ENCODE data around the gene UACA.

Gene UACA

DNA sequence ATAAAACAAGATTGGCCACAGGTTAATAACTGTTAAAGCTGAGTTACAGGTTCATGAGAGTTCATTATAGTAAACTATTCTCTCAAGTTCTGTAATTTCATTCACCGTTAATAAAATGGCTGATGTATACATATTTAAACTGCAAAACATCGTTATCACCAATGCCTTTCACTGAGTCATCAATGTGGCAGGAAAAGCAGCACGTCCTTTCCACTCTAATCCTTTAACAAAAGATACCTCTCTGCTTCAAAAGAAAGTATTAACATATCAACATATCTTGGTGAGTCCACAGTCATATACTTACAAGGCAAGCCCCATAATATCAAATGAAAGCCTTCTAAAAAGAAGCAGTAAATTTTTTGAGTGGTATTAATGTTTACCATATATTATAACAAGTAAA is 54.5 kb downstream of the UACA start:
- no peak for DNase-seq

DNA sequence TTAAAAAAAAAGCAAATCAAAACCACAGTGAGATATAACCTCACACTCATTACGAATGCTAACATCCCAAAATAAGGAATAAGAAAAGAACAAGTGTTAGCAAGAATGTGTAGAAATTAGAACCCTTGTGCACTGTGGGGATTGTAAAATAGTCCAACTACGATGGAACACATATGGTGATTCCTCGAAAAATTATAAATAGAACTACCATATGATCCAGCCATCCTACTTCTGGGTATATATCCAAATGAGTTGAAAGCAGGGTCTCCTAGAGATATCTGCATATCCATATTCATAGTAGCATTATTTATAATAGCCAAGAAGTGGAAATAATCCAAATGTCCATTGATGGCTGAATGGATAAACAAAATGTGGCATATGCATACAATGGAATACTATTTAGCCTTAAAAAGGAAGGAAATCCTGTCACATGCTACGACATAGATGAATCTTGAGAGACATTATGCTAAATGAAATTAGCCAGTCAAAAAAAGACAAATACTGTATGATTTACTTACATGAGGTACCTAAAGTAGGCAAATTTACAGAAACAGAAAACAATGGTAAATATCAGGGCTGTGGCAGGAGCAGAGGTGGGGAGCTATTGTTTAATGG is 55.6 kb downstream of the UACA start:
- DNase-seq, result no peak

DNA sequence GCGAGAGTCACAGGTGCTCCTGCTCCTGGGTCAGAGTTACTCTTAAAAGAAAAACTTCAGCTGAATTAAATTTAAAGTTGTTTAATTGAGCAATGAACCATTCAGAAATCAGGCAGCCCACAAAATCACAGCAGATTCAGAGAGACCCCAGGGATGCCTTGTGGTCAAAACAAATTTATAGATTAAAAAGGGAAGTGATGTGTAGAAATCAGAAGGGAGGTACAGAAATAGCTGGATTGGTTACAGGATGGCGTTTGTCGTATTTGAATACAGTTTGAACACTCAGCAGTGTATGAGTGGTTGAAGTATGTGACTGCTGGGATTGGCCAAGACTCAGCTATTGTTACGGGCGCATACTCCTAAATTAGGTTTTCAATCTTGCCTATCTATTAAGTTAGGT is 58.6 kb downstream of the UACA start:
- DNase-seq, result no peak

DNA sequence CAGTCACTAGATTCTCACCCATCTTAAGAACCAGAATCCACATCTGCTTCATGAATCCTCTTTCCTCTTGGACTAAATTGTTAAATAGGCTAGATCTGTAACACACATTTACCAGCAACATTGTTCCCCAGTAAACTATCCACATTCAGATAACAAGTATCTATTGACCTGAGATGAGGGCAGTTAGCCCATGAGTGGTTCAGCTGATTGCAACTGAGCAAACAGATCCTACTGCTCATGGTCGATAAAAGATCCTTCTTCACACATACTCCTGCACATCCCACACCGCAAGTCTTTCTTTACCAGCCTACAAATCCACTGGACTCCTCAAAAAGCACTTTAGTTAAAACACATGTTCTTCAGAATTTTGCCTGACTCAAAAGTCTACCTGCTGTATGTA is 59.2 kb downstream of the UACA start:
- DNase-seq, result no peak

DNA sequence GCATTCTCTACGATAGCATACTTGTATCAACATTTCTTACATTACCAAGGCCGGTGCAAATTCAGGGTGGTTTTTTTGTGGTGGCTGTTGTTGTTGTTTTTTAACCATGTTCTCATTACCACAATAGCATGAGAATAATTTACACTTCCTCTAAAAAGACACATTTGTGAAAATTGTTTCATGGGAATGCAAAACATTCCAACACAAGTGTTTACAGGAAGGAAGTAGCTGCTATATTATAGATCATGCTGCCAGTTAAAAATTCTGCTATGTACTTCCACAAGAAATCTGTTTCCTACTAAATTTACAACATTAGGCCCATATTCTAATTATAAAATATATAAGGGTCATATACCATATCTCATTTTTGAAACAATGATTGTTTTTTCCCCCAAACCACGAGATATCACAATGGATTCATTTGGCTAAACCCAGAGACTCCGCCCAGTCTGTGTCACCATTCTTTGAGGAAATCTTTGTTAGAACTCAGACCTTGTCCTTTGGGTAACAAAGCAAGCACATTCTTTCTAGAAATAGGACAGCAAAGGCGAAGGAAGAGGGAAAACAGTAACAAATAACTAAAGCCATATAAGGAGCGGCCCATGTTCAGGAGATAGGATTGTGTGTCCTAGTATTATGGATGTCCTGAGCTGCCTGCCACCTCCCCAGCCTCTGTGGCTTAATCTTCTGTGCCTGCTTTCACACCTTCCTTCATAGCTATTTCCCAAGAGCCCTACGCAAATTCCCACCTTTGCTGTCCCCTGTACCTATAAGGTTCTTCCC is 60.1 kb downstream of the UACA start:
- DNase-seq, result no peak

DNA sequence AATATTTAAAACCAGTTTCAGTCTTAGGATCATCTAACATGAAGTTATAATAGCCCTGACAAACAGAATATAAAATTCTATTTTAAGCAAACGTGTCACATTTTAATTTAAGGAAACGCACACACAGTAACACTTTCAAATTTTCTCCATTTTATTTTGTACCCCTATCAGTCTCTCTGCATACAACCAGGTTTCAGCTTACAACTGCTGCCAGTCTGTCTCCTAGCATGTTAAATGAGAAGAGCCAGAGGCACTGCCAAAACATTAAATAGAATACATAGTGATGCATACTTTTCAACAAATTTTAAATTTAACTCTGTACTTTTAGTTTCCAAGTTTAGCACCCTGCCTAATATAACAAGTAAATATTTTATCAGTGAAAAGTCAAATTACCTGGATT is 60.8 kb downstream of the UACA start:
- DNase-seq, result no peak

DNA sequence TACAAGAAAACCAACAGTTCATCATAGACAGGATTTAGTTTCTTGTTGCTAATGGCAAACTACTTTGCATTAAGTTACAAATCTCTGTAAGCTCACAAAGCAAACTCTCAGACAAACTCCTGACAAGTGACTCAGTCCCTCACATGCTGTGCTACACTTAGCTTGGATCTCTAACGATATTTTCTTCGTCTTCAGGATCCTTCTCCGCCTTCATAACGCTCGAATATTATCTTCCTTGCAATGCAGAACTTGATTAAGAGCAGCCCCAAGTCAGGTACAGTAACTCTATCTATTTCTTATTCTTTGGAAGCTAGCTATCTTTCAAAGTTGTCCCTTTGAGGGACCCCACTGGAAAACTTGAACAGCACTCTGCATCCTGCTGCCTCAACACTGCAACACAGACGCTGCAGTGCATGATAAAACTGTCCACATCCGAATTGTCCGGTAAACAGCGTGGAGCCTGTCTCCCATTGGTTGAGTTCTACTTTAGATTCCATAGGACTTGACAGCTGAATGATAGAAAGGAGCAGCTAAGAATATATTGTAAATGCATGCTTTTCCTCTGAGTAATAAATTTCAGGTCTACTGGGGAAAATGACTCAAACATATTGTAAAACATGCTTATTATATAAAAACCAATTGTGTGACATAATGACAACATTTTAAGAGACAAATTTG is 61.3 kb downstream of the UACA start:
- no peak for DNase-seq

DNA sequence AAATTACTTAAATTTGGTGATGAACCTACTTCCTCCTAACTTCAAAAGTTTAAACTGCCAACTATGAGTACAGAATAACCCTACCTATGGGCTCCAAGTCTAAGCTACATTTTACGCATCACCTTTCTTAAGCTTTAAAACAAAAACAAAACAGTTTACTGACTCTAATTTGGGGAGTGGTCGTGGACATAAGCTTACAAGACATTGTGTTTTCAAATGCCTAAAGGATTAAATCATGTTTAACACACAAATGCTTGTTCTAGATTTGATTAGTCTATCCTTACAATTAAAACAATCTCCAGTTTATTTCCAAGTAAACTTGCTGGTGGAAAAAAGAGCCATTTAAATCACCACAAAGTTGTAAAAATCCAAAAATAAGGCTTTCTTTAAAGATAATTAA is 62.2 kb downstream of the UACA start:
- no peak for DNase-seq

DNA sequence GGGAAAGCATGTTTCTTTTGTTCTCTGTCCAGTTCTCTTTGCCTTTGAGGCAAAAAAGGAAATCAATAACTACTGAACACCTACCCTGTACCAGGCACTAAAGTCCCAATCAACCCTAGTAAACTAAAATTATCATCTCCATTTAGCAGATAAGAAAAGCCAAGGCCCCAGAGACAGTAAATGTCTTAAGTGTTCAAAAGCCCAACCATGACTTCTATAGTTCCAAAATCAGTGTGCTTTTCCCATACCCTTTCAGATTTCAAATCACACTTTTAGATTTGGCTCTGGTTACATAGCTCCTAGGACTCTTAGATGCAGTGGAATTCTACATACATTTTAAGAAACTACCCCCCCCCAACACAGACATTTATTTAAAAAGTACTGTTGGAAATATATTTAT is 63.5 kb downstream of the UACA start:
- DNase-seq, result no peak

DNA sequence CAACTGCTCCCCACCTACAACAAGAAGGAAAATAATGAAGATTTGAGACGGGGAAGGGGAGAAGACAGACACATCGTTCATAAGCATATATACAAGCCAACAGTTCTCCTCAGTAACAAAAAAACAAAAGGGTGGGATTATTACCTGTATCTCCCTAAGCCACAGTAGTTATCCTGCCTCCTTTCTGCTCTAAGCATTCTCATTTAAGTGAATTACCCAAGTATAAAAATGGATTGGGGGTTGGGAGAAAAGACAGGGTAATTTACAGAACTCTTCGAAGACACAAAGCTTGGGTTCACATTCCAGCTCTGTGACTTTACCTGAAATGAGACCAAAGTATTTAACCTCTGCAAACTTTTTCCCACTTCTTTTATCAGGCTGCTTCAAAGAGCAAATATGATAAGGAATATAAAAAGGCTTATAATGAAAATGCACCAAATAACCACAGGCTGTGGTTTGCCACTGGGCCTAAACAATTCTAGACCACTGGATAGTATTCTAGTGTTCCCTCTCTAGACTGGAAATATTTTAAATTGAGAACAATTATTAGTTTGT is 64.4 kb downstream of the UACA start:
- DNase-seq, result no peak

DNA sequence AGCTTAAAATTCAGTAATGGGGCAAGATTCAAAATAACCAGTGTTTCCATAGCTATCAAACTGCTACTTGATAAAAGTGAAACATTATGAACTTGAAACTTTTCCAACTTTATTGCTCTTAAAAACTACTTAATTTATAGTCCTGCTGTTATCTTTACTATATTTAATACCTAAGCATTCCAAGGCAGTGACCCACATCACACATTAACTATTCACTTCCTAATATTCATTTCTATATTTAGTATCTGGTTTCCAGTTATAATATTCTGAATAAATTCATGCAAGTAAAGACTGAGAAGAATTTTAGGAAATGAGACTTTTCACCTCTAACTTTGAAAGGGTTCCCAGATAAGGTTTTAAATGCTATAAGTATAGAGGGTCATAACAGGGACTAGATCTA is 64.9 kb downstream of the UACA start:
- DNase-seq, result no peak

DNA sequence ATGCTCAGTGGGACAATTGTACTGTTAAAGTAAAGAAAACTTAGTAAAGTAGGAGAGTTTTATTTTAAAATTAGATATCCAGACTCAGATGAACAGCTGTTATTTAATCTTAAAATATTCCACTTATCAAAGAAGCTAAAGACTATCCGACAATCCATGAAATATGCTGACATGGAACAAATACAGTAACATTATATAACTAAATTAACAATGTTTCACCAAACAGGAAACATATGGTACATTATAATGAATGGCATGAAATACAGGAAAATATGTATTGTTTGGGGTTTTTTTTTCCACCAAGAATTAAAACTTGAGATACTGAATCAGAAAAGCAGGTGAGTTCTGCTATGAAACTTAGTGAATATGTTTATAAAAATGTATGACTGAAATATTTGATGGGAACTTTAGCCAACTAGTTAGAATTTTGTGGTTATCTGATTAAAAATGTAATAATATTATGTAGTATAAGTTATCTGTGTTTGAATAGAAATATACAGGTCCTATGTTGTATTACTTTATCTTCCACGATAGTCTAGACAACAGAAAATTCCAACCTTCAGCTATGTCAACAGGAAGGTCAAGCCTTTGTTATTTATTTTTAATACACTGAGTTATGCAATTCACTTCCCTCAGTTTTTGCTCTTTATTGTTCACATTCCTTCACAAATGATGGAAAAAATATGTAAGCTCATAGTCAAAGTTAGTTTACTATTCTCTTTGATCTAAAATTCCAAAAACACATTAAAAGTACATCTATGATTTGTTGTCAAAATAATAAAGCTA is 72.7 kb downstream of the UACA start:
- DNase-seq, result no peak

DNA sequence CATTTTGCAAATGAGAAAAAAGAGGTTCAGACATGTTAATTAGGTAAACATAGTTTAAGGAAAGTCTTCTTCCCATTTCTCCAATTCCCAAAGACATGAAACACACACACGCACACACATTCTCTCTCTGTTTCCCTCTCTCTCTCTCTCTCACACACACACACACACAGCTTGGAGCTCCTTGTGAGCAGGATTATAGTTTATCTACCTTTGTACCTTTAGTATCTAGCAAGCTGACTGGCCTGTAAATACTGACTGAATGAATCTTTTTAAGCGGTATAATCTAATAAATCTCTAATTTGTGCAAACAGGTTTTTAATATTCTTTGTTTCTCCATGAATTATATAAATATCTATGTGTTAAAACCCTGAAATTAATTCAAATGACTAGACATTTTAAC is 73.3 kb downstream of the UACA start:
- no peak for DNase-seq

DNA sequence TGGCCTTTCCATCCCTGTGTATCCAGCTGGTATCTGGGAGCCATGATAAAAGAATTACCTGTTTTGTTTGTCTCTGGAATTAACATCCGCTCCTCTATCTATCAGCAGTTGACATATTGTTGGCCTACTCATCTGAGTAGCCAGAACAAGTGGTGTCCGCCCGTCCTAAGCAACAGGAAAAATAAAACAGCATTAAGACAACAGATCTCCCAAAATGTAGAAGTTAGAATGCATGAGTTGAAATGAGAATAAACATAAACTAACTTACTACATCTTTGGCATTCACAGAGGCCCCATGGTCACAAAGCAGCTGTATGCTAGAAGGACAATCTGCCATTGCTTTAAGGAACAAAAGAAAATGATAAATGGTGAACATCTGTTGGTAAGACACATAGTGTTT is 75.9 kb downstream of the UACA start:
- no peak for DNase-seq

DNA sequence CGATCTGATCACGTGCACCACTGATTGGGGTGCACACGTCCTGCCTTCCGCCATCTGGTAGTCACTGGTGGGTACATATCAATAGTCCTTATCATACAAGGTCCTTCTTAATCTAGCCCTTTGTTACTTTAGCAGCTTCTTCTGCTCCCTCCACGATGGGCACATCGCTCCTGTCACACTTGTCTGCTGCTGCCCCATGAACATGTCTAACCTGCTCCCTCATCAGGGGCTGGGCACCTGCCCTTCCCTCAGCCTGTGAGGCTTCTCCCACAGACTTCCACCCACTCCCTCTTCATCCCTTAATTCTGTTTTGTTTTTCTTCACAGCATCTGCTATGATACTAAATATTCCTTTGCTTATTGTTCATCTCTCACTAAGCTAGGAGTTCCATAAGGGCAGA is 82.5 kb downstream of the UACA start:
- DNase-seq, result no peak

DNA sequence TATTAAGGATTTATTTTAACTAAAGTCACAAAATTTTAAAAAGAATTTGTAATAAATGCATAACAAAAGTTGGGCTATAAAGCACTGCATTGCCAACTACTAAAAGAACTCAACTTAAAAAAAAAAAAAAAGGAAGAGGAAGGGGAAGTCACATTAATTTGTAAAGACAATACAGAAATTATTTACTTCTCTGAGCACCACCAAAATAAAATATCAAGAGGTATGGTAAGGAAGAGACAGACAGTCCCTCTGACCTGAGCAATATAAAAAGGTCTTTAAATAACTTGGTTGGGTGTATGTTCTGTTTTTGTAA is 83.5 kb downstream of the UACA start:
- no peak for DNase-seq

DNA sequence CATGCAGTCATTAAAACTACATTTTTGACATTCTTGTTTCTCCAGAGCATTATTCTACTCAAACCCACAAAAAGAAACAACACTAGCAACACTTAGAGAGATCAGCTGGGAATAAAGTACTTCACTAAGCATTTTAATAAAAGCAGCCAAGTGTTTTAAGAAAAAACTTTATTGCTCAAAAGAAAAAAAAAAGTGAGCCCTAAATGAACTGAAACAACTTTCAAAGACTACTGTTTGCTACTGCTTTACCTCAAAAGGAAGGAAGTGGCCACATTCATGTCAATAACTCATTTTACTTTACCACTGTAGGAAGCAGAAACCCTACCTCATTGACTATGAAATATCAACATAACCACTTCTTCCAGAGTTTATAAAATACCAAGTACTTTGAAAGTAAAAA is 91.3 kb downstream of the UACA start:
- DNase-seq, result no peak

DNA sequence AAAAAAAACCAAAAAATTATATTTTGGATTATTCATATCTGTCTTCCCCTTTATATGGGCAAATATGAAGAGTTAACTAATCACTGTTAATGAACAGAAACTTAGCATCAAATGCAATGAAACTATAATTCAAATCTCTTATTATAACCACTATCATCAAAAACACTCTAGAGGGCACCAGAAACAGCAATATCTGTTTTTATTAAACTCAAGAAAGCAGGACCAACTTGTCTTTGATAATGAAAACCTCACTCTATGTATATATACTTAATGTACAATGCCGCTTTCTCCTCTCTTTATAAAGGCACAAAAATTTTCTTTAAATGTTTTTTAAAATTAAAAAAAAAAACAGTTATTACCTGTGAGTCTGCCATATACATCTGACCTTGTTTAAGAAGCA is 92.7 kb downstream of the UACA start:
- no peak for DNase-seq

DNA sequence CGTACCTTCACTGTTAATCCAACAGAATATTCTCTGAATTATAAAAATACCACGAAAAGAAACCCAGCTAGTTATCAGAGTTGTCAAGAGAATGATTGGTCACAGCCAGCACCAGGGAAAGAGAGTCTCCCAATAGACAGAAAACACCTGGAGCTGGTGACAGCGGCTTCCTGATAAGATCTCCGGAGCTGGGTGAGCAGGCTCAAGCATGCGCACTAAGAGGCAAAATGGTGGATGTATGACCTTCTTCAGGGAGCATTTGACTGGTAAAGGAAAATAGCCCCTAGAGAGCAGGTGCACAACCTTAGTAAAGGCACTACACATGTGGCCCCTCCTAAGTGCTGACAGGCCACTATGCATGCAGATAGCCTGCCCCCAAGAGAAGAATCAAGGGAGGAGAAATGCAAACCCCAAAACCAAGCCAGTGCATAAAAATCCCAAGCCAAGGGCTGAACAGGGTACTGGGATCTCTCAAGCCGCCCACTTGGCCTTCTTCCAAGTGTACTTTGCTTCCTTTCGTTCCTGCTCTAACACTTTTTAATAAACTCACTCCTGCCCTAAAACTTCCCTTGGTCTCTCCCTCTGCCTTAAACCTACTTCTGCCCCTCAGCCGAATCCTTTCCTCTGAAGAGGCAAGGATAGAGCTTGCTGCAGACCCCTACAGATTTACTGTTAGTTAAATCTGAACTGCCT is 93.2 kb downstream of the UACA start:
- DNase-seq, result no peak

DNA sequence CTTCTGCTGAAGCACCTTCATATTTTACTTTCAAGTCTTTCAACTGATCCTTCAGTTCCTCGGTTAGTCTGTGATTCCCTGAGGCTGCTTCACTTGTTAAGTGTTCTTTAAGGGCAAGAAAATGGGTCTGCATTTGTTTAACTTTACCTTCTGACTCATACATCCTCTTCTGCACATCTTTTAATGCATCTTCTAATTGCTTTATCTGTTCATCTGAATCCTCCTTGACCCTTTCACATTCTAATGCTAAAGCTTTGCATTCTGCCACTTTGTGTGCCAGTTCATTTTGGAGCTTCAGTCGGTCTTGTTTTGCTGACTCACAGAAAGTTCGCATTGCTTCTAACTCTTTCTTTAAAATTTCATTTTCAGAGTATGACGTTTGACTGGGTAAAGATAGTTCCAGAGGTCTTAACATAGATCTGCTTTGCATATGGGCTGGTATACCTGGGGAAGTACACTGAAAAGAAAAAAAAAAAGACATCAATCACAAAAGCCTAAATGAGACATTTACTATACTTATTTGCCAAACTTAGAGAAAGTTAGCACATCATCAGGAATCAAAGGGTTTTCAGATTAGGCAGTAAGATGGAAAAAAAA is 94.3 kb downstream of the UACA start:
- no peak for DNase-seq

DNA sequence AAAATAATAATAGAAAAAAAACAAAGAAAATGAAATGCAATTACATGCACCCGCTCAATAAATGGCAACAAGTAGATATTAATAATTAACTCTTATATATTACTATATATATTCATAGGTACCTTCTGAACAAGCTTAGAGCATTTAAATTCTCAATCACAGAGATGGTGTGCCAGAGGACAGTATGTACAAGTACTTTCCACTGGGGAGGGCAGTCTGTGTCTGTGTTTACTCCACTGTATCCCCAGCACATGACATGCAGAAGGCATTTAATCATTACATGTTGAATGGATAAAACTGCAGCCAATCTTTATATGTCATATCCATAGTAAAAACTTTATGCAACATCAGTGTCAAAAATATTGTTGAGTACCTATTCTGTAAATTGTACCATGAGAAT is 97.8 kb downstream of the UACA start:
- no peak for DNase-seq

DNA sequence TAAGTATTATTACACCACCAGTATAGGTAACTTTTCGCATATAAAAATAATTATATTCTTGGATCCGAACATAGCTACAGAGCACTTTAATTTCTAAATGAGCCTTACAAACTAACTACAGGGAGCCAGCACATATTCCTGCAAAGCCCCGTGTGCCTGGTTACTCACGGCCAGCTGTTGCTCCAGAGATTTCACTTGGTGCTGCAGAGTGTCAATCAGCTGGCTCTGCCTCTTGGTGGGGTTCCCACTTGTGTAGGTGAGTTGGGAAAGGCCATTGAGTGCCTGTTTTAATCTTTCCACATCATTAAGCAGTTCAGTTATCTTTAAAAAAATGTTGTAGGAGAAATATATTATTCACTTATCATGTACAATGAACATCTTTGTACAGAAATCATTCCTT is 98.9 kb downstream of the UACA start:
- no peak for DNase-seq

Measured in NCI-H526 treated with DMSO at 0.1 percent for 48 hours (cell line).